Activated CD4-positive, alpha-beta T cell treated with anti-CD3 and anti-CD28 coated beads, Interleukin-2, amount 10 ng/mL, durations not matched to agents 24 days and 14 days (primary cell): ENCODE data around the gene COL1A2. TPM values are rescaled to one million over a fixed set of nuclear protein-coding genes. Genes with fewer than 3 reads are reported as not detected.

ENCODE experiments used
- DNase-seq: peaks from one replicate; pipeline ENCODE4 v3.0.0; 2022
- H3K27ac Mint-ChIP-seq: one replicate; pipeline ENCODE4 v1.8.0; 2022; ENCODE audit warnings: mild to moderate bottlenecking, mixed read lengths
- H3K27me3 Mint-ChIP-seq: one replicate; pipeline ENCODE4 v1.8.0; 2022; ENCODE audit warnings: mixed read lengths
- H3K36me3 Mint-ChIP-seq: one replicate; pipeline ENCODE4 v1.8.0; 2022; ENCODE audit warnings: low read depth, mild to moderate bottlenecking, mixed read lengths
- H3K4me1 Mint-ChIP-seq: one replicate; pipeline ENCODE4 v1.8.0; 2021; ENCODE audit warnings: mixed read lengths
- H3K4me3 Mint-ChIP-seq: one replicate; pipeline ENCODE4 v1.8.0; 2022; ENCODE audit warnings: mild to moderate bottlenecking, moderate library complexity, mixed read lengths
- H3K9me3 Mint-ChIP-seq: one replicate; pipeline ENCODE4 v1.8.0; 2021; ENCODE audit warnings: mixed read lengths
- intact Hi-C: fragments of 100-400 bp; cut with micrococcal nuclease; formaldehyde crosslinking; loops from one replicate; pipeline ENCODE4 v1.15.1; 2023
- total RNA-seq: library from RNA; stranded (reverse); gene quantifications from 2 replicates; pipeline ENCODE4 v1.2.3, GENCODE V29; 2022

The COL1A2 gene
- total RNA-seq, 1 donor from 2014 or later = 6.5 TPM

- H3K27me3 Mint-ChIP-seq = peaks cover 19% of the 10 kb centered on the region
- intact Hi-C loops = no loop called here
- no peak overlapping the region for H3K4me3 Mint-ChIP-seq
- H3K36me3 Mint-ChIP-seq = no peaks in the 10 kb centered on the region
- no peaks in the 10 kb centered on the region for H3K9me3 Mint-ChIP-seq
- no peak overlapping the region for H3K27ac Mint-ChIP-seq
- no peak for DNase-seq
- H3K4me1 Mint-ChIP-seq = no peaks in the 10 kb centered on the region
These were observed 77.9 kb downstream of the COL1A2 start for GRCh38 chr7:94472608-94473007.

GRCh38 chr7:94476251-94476840, 81.7 kb downstream of the COL1A2 start:
- Mint-ChIP-seq H3K27ac (no peak overlapping the region), H3K4me3 (no peak overlapping the region), H3K4me1 (no peaks in the 10 kb centered on the region), H3K36me3 (no peaks in the 10 kb centered on the region), H3K27me3 (peaks cover 20% of the 10 kb centered on the region), H3K9me3 (no peaks in the 10 kb centered on the region)
- intact Hi-C loops = no loop called here
- no peak for DNase-seq

- intact Hi-C loops = no loop called here
- no peaks in the 10 kb centered on the region for H3K9me3 Mint-ChIP-seq
- H3K36me3 Mint-ChIP-seq = no peaks in the 10 kb centered on the region
- no peak for DNase-seq
- no peak overlapping the region for H3K4me3 Mint-ChIP-seq
- H3K4me1 Mint-ChIP-seq = no peaks in the 10 kb centered on the region
- H3K27ac Mint-ChIP-seq = no peak overlapping the region
- H3K27me3 Mint-ChIP-seq = peaks cover 20% of the 10 kb centered on the region
These were observed 83.2 kb downstream of the COL1A2 start for GRCh38 chr7:94477878-94478277.

GRCh38 chr7:94478648-94479214, 84.0 kb downstream of the COL1A2 start:
- no peak overlapping the region for H3K4me3 Mint-ChIP-seq
- H3K27ac Mint-ChIP-seq = no peak overlapping the region
- intact Hi-C loops = no loop called here
- H3K9me3 Mint-ChIP-seq = no peaks in the 10 kb centered on the region
- no peak for DNase-seq
- H3K36me3 Mint-ChIP-seq = no peaks in the 10 kb centered on the region
- peaks cover 16% of the 10 kb centered on the region for H3K27me3 Mint-ChIP-seq
- no peaks in the 10 kb centered on the region for H3K4me1 Mint-ChIP-seq

Other genes with a start within 250 kb of the COL1A2 start
- 12.5 and 13.4 TPM in 2 replicates for gene CASD1, start 114.9 kb downstream of the COL1A2 start, total RNA-seq